Ishikawa (cell line): ENCODE measurements around the gene CHRNA4.

ENCODE experiments used
- EGR1 ChIP-seq: IDR thresholded peaks from 2 replicates; pipeline ENCODE4 v1.6.1; 2012
- TF ChIP-seq, protein P1 (sequence below): IDR thresholded peaks from 2 replicates; pipeline ENCODE4 v1.6.1; 2012; ENCODE audit warnings: low read depth, mild to moderate bottlenecking

DNA sequence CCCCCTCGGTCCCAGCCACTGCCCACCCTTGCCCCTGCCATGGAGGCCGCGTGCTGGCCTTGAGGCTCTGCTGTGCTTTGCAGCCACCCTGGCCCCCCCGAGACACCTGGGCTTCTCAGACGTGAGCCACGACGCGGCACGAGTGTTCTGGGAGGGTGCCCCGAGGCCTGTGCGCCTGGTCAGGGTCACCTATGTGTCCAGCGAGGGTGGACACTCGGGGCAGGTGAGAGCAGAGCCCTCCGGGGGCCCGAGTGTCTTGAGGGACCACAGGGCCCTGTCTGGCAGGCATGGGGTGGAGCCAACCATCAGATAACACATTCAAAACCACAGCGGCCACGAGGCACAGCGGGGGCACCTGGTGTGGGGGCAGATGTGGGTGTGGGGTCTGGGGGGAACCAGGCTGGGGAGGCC is 49.3 kb downstream of the CHRNA4 start:
- TF ChIP-seq, protein P1, sequence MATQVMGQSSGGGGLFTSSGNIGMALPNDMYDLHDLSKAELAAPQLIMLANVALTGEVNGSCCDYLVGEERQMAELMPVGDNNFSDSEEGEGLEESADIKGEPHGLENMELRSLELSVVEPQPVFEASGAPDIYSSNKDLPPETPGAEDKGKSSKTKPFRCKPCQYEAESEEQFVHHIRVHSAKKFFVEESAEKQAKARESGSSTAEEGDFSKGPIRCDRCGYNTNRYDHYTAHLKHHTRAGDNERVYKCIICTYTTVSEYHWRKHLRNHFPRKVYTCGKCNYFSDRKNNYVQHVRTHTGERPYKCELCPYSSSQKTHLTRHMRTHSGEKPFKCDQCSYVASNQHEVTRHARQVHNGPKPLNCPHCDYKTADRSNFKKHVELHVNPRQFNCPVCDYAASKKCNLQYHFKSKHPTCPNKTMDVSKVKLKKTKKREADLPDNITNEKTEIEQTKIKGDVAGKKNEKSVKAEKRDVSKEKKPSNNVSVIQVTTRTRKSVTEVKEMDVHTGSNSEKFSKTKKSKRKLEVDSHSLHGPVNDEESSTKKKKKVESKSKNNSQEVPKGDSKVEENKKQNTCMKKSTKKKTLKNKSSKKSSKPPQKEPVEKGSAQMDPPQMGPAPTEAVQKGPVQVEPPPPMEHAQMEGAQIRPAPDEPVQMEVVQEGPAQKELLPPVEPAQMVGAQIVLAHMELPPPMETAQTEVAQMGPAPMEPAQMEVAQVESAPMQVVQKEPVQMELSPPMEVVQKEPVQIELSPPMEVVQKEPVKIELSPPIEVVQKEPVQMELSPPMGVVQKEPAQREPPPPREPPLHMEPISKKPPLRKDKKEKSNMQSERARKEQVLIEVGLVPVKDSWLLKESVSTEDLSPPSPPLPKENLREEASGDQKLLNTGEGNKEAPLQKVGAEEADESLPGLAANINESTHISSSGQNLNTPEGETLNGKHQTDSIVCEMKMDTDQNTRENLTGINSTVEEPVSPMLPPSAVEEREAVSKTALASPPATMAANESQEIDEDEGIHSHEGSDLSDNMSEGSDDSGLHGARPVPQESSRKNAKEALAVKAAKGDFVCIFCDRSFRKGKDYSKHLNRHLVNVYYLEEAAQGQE, result no peak
- no peak for TF ChIP-seq EGR1
